ENCODE measurements around the gene FLT1. TPM values are rescaled to one million over a fixed set of nuclear protein-coding genes. Genes with fewer than 3 reads are reported as not detected.

FLT1 gene
- total RNA-seq, 1 donor from 2014 or later, result 0.47 TPM

DNA sequence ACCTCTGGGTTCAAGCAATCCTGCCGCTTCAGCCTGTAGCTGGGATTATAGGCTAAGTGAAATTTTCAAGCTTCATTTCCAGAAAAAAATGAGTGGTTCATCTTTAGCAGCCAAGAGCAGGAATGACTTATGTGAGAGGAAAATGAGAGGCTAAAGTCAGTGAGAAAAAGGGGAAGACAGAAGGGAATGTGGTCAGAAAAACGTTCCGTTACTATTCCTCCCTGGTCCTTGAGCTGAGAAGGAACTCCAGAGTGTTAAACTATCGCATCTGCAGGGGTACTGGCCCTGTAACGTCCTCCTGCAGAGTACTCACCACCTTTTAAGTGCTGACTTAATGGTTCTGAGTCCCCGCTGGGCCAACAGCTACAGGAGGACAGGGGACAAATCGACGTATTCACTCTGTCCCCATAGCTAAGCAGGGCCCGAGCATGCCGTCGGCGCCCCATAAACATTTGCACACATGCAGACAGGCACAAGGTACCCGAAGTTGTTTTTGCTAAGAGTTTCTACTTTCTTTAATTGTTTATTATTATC lies 88.1 kb downstream of the FLT1 start:
- H3K79me2 ChIP-seq (ENCODE audit: low read depth), result no peaks in the 10 kb centered on the region
- DNase-seq (ENCODE audit: low spot score), result no peak
- Mint-ChIP-seq H3K4me3 (no peak overlapping the region), H3K4me1 (peaks cover 5% of the 10 kb centered on the region), H3K27ac (no peak overlapping the region), H3K9me3 (no peaks in the 10 kb centered on the region), H3K27me3 (ENCODE audit: insufficient read depth, low read depth) (peaks cover 4% of the 10 kb centered on the region), H3K36me3 (no peaks in the 10 kb centered on the region)
- H3F3A ChIP-seq (ENCODE audit: low read depth), result no peaks in the 10 kb centered on the region
- no peaks in the 10 kb centered on the region for H3K9me3 ChIP-seq (ENCODE audit: low read depth)
- H3K27ac ChIP-seq, result no peak overlapping the region
- TF ChIP-seq, protein P1, sequence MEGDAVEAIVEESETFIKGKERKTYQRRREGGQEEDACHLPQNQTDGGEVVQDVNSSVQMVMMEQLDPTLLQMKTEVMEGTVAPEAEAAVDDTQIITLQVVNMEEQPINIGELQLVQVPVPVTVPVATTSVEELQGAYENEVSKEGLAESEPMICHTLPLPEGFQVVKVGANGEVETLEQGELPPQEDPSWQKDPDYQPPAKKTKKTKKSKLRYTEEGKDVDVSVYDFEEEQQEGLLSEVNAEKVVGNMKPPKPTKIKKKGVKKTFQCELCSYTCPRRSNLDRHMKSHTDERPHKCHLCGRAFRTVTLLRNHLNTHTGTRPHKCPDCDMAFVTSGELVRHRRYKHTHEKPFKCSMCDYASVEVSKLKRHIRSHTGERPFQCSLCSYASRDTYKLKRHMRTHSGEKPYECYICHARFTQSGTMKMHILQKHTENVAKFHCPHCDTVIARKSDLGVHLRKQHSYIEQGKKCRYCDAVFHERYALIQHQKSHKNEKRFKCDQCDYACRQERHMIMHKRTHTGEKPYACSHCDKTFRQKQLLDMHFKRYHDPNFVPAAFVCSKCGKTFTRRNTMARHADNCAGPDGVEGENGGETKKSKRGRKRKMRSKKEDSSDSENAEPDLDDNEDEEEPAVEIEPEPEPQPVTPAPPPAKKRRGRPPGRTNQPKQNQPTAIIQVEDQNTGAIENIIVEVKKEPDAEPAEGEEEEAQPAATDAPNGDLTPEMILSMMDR (IDR thresholded peaks at IDR 0.05), result no peak
- TF ChIP-seq EZH2 (IDR thresholded peaks at IDR 0.05), result no peak
- TF ChIP-seq EZH2phosphoT487 (IDR thresholded peaks at IDR 0.05), result no peak
- H3K27me3 ChIP-seq, result no peaks in the 10 kb centered on the region
- no peak overlapping the region for H3K4me3 ChIP-seq
- H3K36me3 ChIP-seq, result no peaks in the 10 kb centered on the region
- H2AFZ ChIP-seq (replicated peaks), result peak overlapping the region; percentile 80
- H3K4me1 ChIP-seq, result peaks cover 8% of the 10 kb centered on the region
- no peak overlapping the region for H3K9ac ChIP-seq
- H3K4me2 ChIP-seq, result no peak overlapping the region
- no peaks in the 10 kb centered on the region for H4K20me1 ChIP-seq (ENCODE audit: low read depth)

DNA sequence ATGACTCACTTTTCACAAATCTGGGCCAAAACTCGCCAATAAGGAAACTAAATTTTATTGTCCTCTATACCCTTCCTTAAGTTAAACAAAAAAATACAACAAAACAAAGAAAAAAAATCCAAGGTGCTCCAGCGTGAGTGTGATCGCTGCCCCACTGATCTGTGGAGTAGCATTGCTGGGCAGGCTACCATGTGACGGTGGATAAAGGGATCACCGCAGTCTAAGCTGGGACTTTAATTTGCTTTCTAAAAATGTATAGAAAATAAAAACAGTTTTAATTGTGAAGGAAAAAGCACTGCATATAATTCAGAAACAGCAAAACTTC lies 92.9 kb downstream of the FLT1 start:
- Histone ChIP-seq H3K36me3 (no peaks in the 10 kb centered on the region), H3F3A (ENCODE audit: low read depth) (no peaks in the 10 kb centered on the region), H3K9ac (no peak overlapping the region), H3K4me2 (no peak overlapping the region), H3K27ac (no peak overlapping the region), H3K27me3 (no peaks in the 10 kb centered on the region), H3K4me3 (no peak overlapping the region), H4K20me1 (ENCODE audit: low read depth) (no peaks in the 10 kb centered on the region), H3K9me3 (ENCODE audit: low read depth) (no peaks in the 10 kb centered on the region), H3K79me2 (ENCODE audit: low read depth) (no peaks in the 10 kb centered on the region), H2AFZ (replicated peaks) (peak overlapping the region; percentile 51), H3K4me1 (no peaks in the 10 kb centered on the region)
- Mint-ChIP-seq H3K27ac (no peak overlapping the region), H3K27me3 (ENCODE audit: insufficient read depth, low read depth) (peaks cover 2% of the 10 kb centered on the region), H3K4me3 (no peak overlapping the region), H3K9me3 (no peaks in the 10 kb centered on the region), H3K36me3 (no peaks in the 10 kb centered on the region), H3K4me1 (no peaks in the 10 kb centered on the region)
- TF ChIP-seq EZH2phosphoT487 (IDR thresholded peaks at IDR 0.05), result no peak
- TF ChIP-seq, protein P1 (IDR thresholded peaks at IDR 0.05), result no peak
- no peak for TF ChIP-seq EZH2 (IDR thresholded peaks at IDR 0.05)
- no peak for DNase-seq (ENCODE audit: low spot score)

DNA sequence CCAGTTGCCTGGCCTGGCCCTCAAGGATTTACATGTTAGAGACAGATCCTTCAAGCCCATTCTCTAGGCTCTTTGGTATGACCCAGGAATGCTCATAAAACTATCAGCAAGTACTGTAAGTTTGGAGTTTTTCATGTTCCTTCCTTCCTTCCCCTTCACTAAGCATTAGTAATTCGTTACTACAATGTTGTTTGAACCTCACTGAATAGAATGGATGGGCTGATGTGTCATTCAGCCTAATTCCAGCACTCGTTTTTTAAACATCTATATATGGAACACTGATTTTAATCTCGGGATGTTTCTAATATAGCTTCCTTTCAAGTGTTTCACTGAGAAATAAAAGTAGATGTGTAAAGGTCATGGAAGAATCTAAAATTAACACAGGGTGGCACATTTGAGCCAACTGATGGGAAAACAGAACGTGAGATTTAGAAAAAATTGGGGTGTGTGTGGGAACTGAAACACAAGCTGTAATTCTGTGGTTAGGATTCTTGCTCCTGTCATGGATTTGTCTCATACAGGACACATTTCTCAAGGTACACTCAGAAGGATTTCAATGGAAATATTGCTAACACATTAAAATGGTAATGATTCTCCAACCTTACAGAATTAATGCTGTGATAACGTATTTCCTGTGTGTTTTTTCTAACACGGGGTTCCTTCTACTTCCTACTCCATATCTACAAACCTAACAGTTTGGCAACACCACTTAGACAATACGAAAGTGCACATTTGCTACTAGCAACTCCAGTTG lies 93.4 kb downstream of the FLT1 start:
- Histone ChIP-seq H3K27ac (no peak overlapping the region), H3K36me3 (no peaks in the 10 kb centered on the region), H3K27me3 (no peaks in the 10 kb centered on the region), H3K4me1 (no peaks in the 10 kb centered on the region), H3K9me3 (ENCODE audit: low read depth) (no peaks in the 10 kb centered on the region), H3K4me2 (no peak overlapping the region), H2AFZ (replicated peaks) (peak overlapping the region; percentile 51), H4K20me1 (ENCODE audit: low read depth) (no peaks in the 10 kb centered on the region), H3F3A (ENCODE audit: low read depth) (no peaks in the 10 kb centered on the region), H3K4me3 (no peak overlapping the region), H3K79me2 (ENCODE audit: low read depth) (no peaks in the 10 kb centered on the region), H3K9ac (no peak overlapping the region)
- TF ChIP-seq, protein P1 (IDR thresholded peaks at IDR 0.05), result no peak
- TF ChIP-seq EZH2phosphoT487 (IDR thresholded peaks at IDR 0.05), result no peak
- no peak for TF ChIP-seq EZH2 (IDR thresholded peaks at IDR 0.05)
- no peak overlapping the region for H3K27ac Mint-ChIP-seq
- no peaks in the 10 kb centered on the region for H3K4me1 Mint-ChIP-seq
- no peaks in the 10 kb centered on the region for H3K36me3 Mint-ChIP-seq
- no peak for DNase-seq (ENCODE audit: low spot score)
- no peaks in the 10 kb centered on the region for H3K9me3 Mint-ChIP-seq
- peaks cover 2% of the 10 kb centered on the region for H3K27me3 Mint-ChIP-seq (ENCODE audit: insufficient read depth, low read depth)
- H3K4me3 Mint-ChIP-seq, result no peak overlapping the region

Data from neural progenitor cell (in vitro differentiated cells).